Parathyroid adenoma (tissue), 2 donors: ENCODE results near the gene PPP2R1B.

Source experiments
- H2AFZ ChIP-seq: fragments of 300-600 bp; sonication (generic); one replicate; pipeline ENCODE4 v1.7.0; 2017; ENCODE audit warnings: antibody characterized with exemption, mild to moderate bottlenecking
- H3K27ac ChIP-seq: fragments of 300-600 bp; sonication (generic); one replicate; pipeline ENCODE4 v1.7.0; 2017
- H3K27me3 ChIP-seq: fragments of 300-600 bp; sonication (generic); one replicate; pipeline ENCODE4 v1.7.0; 2017; ENCODE audit warnings: low read length; ENCODE audit not compliant: control insufficient read depth, insufficient read depth
- H3K36me3 ChIP-seq: fragments of 300-600 bp; sonication (generic); one replicate; pipeline ENCODE4 v1.7.0; 2017; ENCODE audit warnings: low read length; ENCODE audit not compliant: control insufficient read depth, insufficient read depth
- H3K4me1 ChIP-seq: fragments of 300-600 bp; sonication (generic); one replicate; pipeline ENCODE4 v1.7.0; 2017; ENCODE audit warnings: control low read depth
- H3K4me2 ChIP-seq: fragments of 300-600 bp; sonication (generic); one replicate; pipeline ENCODE4 v1.7.0; 2017; ENCODE audit warnings: low read length
- H3K4me3 ChIP-seq: fragments of 300-600 bp; sonication (generic); one replicate; pipeline ENCODE4 v1.7.0; 2017; ENCODE audit warnings: low read depth, low read length
- H3K79me2 ChIP-seq: fragments of 300-600 bp; sonication (generic); one replicate; pipeline ENCODE4 v1.7.0; 2017; ENCODE audit warnings: control low read depth
- H3K9ac ChIP-seq: fragments of 300-600 bp; sonication (generic); one replicate; pipeline ENCODE4 v1.7.0; 2017; ENCODE audit warnings: mild to moderate bottlenecking
- H3K9me3 ChIP-seq: fragments of 300-600 bp; sonication (generic); one replicate; pipeline ENCODE4 v1.7.0; 2017; ENCODE audit warnings: low read length; ENCODE audit not compliant: control insufficient read depth
- TF ChIP-seq, protein P1 (sequence below): fragments of 300-600 bp; sonication (generic); IDR thresholded peaks from one replicate; pipeline ENCODE4 v1.7.0; 2017; ENCODE audit warnings: antibody characterized with exemption, mild to moderate bottlenecking
- donor health status: primary hyperparathyroidism.

Gene PPP2R1B

DNA sequence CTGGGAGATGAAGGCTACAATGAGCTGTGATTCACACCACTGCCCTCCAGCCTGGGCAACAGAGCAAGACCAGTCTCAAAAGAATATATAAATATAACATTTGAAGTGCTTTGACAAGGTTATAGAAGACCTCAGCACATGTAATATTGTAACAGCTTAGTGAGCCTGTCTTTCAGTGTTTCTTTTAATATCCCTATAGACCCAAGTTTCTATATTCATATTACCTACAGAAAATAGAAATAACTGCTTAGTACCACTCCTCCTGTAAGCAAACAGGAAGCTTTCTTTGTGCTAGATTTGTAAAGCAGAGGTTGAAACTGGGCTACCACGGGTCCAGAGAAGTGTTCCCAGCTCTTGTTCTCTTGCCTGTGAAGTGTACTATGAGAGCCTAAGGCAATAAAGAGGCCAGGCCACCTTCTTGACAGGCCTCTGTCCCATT is 68.2 kb downstream of the PPP2R1B start:
- Histone ChIP-seq H3K27ac (no peak overlapping the region), H3K36me3 (no peaks in the 10 kb centered on the region), H3K9me3 (no peaks in the 10 kb centered on the region), H2AFZ (no peak overlapping the region), H3K27me3 (no peaks in the 10 kb centered on the region), H3K9ac (no peak overlapping the region), H3K4me1 (peaks cover 2% of the 10 kb centered on the region), H3K4me2 (no peak overlapping the region), H3K4me3 (no peak overlapping the region), H3K79me2 (no peaks in the 10 kb centered on the region)
- TF ChIP-seq, protein P1, sequence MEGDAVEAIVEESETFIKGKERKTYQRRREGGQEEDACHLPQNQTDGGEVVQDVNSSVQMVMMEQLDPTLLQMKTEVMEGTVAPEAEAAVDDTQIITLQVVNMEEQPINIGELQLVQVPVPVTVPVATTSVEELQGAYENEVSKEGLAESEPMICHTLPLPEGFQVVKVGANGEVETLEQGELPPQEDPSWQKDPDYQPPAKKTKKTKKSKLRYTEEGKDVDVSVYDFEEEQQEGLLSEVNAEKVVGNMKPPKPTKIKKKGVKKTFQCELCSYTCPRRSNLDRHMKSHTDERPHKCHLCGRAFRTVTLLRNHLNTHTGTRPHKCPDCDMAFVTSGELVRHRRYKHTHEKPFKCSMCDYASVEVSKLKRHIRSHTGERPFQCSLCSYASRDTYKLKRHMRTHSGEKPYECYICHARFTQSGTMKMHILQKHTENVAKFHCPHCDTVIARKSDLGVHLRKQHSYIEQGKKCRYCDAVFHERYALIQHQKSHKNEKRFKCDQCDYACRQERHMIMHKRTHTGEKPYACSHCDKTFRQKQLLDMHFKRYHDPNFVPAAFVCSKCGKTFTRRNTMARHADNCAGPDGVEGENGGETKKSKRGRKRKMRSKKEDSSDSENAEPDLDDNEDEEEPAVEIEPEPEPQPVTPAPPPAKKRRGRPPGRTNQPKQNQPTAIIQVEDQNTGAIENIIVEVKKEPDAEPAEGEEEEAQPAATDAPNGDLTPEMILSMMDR: no peak

DNA sequence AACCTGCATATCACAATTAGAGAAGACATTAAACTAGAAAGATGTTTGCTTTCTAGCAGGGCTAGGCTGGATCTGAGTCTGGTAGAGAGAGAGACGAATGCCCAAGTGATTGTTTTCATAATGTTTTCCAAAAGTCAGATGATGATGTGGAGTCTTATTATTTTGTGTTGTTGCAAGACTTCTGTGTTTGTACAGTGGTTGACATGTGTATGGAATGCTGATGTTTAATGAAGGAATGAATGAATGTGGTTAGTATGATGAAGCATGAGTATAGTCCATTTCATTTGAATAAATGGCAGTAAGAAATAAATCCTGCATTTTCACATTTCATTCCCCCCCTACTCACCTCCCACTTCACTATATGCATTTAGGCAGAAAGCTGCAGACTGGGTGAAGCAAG is 69.6 kb downstream of the PPP2R1B start:
- no peak overlapping the region for H2AFZ ChIP-seq
- no peak overlapping the region for H3K4me2 ChIP-seq
- H3K27ac ChIP-seq: no peak overlapping the region
- no peaks in the 10 kb centered on the region for H3K36me3 ChIP-seq
- TF ChIP-seq, protein P1: no peak
- no peak overlapping the region for H3K9ac ChIP-seq
- H3K4me1 ChIP-seq: peaks cover 2% of the 10 kb centered on the region
- no peaks in the 10 kb centered on the region for H3K27me3 ChIP-seq
- H3K9me3 ChIP-seq: no peaks in the 10 kb centered on the region
- H3K4me3 ChIP-seq: no peak overlapping the region
- peaks cover 2% of the 10 kb centered on the region for H3K79me2 ChIP-seq

DNA sequence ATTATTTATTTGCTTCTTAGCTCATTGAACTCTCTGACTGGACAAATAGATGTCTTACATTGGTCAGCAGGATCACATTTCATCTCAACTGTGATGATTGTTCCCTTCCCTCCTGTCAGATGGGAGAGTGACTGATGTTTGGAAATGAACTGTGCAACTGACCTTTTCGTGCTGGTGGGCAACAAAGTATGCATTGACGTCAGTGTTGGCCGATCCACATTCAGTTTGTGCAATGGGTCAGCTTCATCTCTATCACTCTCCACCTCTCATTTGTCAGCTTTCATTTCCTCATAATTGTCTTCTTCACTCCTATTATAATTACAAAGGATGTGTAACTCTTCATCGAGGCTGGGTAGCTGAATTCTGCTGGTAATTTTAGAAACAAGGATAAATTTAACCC is 71.3 kb downstream of the PPP2R1B start:
- H3K79me2 ChIP-seq: peaks cover 2% of the 10 kb centered on the region
- TF ChIP-seq, protein P1: no peak
- peak overlapping the region; percentile 2 for H3K4me3 ChIP-seq
- H3K4me2 ChIP-seq: no peak overlapping the region
- H3K27me3 ChIP-seq: no peaks in the 10 kb centered on the region
- H3K4me1 ChIP-seq: peaks cover 2% of the 10 kb centered on the region
- no peaks in the 10 kb centered on the region for H3K9me3 ChIP-seq
- H3K36me3 ChIP-seq: no peaks in the 10 kb centered on the region
- no peak overlapping the region for H3K9ac ChIP-seq
- peak overlapping the region; percentile 11 for H3K27ac ChIP-seq
- no peak overlapping the region for H2AFZ ChIP-seq

DNA sequence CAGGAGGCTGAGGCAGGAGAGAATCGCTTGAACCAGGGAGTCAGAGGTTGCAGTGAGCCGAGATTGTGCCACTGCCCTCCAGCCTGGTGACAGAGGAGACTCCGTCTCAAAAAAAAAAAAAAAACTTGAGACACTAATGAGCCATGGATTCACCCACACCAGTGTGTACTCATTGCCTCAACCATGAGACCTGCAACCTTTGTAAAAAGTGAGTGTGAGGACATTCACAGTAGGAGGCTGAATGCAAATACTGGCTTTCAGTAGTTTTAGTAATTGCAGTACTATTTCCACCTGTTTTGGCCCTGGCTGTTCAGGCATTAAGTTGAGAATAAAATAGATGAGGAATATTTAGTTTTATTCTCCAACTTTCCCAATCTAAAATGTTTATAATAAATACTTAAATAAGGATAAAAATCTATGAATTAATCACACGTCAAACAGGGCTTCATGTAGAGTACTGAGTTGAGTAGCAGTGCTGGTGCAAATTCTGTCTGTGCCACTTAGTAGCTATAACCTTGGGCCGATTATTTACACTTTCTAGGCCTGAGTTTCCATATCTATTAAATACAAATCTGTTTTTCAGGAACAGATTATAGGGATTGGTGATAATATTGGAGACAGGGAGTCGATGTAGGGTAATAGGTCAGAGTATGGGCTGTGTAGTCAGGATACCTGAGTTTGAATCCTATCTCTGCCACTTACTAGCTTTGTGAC is 72.8 kb downstream of the PPP2R1B start:
- no peak overlapping the region for H3K4me3 ChIP-seq
- no peak overlapping the region for H3K27ac ChIP-seq
- no peak overlapping the region for H3K4me2 ChIP-seq
- no peak overlapping the region for H2AFZ ChIP-seq
- peaks cover 3% of the 10 kb centered on the region for H3K4me1 ChIP-seq
- H3K9ac ChIP-seq: no peak overlapping the region
- no peaks in the 10 kb centered on the region for H3K36me3 ChIP-seq
- no peaks in the 10 kb centered on the region for H3K27me3 ChIP-seq
- peaks cover 2% of the 10 kb centered on the region for H3K79me2 ChIP-seq
- TF ChIP-seq, protein P1: no peak
- no peaks in the 10 kb centered on the region for H3K9me3 ChIP-seq

DNA sequence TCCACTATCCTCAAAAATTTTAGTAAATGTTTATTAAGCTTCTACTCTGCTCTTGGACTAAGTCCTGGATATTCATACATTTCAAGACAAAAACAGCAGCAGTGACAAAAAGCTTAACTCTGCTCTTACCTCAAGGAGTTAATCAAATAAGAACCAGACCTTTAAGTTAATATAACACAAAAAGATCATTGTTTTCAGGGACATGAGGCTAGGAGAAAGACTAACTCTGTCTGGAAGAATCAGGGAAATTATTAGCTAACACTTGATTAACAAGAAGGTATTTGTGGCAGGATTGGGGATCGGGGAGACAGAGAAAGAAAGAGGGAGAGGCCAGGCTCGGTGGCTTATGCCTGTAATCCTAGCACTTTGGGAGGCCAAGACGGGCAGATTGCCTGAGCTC is 74.4 kb downstream of the PPP2R1B start:
- Histone ChIP-seq H3K27me3 (no peaks in the 10 kb centered on the region), H3K4me3 (no peak overlapping the region), H2AFZ (no peak overlapping the region), H3K9ac (no peak overlapping the region), H3K4me1 (peaks cover 9% of the 10 kb centered on the region), H3K27ac (no peak overlapping the region), H3K4me2 (no peak overlapping the region), H3K79me2 (peaks cover 4% of the 10 kb centered on the region), H3K9me3 (no peaks in the 10 kb centered on the region), H3K36me3 (no peaks in the 10 kb centered on the region)
- TF ChIP-seq, protein P1: no peak
